Naive thymus-derived CD4-positive, alpha-beta T cell (primary cell): ENCODE data around the gene TIMM10. TPM values are rescaled to one million over a fixed set of nuclear protein-coding genes. Genes with fewer than 3 reads are reported as not detected.

Source experiments
- ATAC-seq: fragments of 150-1000 bp; cut with Tn5 transposase; 2 replicates; pipeline ENCODE4 v1.10.0; 2021; ENCODE audit warnings: mild to moderate bottlenecking, moderate library complexity
- CTCF ChIA-PET: fragments of 350-600 bp; sonication (Branson Sonifier 250); formaldehyde crosslinking; loops from one replicate; lab custom pipeline; 2021; ENCODE audit warnings: antibody characterized with exemption; lab: Charles Lee
- POLR2A ChIA-PET: fragments of 350-600 bp; sonication (Branson Sonifier 250); formaldehyde crosslinking; loops from one replicate; lab custom pipeline; 2021; ENCODE audit warnings: antibody characterized with exemption, inconsistent platforms; lab: Charles Lee
- DNase-seq, 9 donors: peaks; one replicate each; pipeline versions ENCODE4 v3.0.0 to v3.0.0-alpha.2; 2020 to 2022; ENCODE audit warnings: mixed read lengths in 1 of 9
- H3K27ac ChIP-seq: one replicate; pipeline ENCODE4 v1.7.0; 2013; ENCODE audit warnings: mild to moderate bottlenecking, low read depth, low read length, moderate library complexity
- H3K27me3 ChIP-seq, 2 donors: one replicate each; pipeline ENCODE4 v1.7.0; 2013; ENCODE audit warnings: low read length in 2 of 2, mild to moderate bottlenecking in 2 of 2, moderate library complexity in 2 of 2; ENCODE audit not compliant: control insufficient read depth in 2 of 2, insufficient read depth in 2 of 2
- H3K36me3 ChIP-seq, 3 experiments: 1 replicate in 2 of 3; 2 replicates in 1 of 3; pipeline ENCODE4 v1.7.0; 2013; ENCODE audit warnings: low read length in 3 of 3, mild to moderate bottlenecking in 3 of 3, moderate library complexity in 1 of 3; ENCODE audit not compliant: insufficient read depth in 3 of 3, control insufficient read depth in 2 of 3
- H3K4me1 ChIP-seq, 2 donors: one replicate each; pipeline ENCODE4 v1.7.0; 2013; ENCODE audit warnings: low read length in 2 of 2, mild to moderate bottlenecking in 2 of 2, moderate library complexity in 1 of 2; ENCODE audit not compliant: control insufficient read depth in 2 of 2, insufficient read depth in 2 of 2
- H3K4me3 ChIP-seq: 2 replicates; pipeline ENCODE4 v1.7.0; 2013; ENCODE audit warnings: mild to moderate bottlenecking, low read length
- H3K9me3 ChIP-seq, 3 experiments: 1 replicate in 2 of 3; 2 replicates in 1 of 3; pipeline ENCODE4 v1.7.0; 2013; ENCODE audit warnings: low read length in 3 of 3; ENCODE audit not compliant: control insufficient read depth in 2 of 3
- H3K27ac Mint-ChIP-seq, 9 donors: one replicate each; pipeline ENCODE4 v1.8.0; 2020 to 2022; ENCODE audit warnings: mixed read lengths in 9 of 9, mild to moderate bottlenecking in 8 of 9, moderate library complexity in 5 of 9, inconsistent platforms in 2 of 9
- H3K27me3 Mint-ChIP-seq, 5 donors: one replicate each; pipeline ENCODE4 v1.8.0; 2021 to 2022; ENCODE audit warnings: mixed read lengths in 5 of 5, mild to moderate bottlenecking in 1 of 5
- H3K36me3 Mint-ChIP-seq, 5 donors: one replicate each; pipeline ENCODE4 v1.8.0; 2020 to 2022; ENCODE audit warnings: mixed read lengths in 5 of 5, mild to moderate bottlenecking in 3 of 5, inconsistent platforms in 1 of 5
- H3K4me1 Mint-ChIP-seq, 7 donors: one replicate each; pipeline ENCODE4 v1.8.0; 2020 to 2022; ENCODE audit warnings: mixed read lengths in 7 of 7, mild to moderate bottlenecking in 3 of 7, inconsistent platforms in 1 of 7
- H3K4me3 Mint-ChIP-seq, 10 donors: one replicate each; pipeline ENCODE4 v1.8.0; 2020 to 2022; ENCODE audit warnings: mild to moderate bottlenecking in 10 of 10, mixed read lengths in 10 of 10, moderate library complexity in 6 of 10, inconsistent platforms in 2 of 10
- H3K9me3 Mint-ChIP-seq, 11 donors: one replicate each; pipeline ENCODE4 v1.8.0; 2020 to 2022; ENCODE audit warnings: mixed read lengths in 11 of 11, mild to moderate bottlenecking in 4 of 11, inconsistent platforms in 1 of 11, moderate library complexity in 1 of 11
- intact Hi-C, 2 donors: fragments of 100-400 bp; cut with micrococcal nuclease; formaldehyde crosslinking; loops; one replicate each; pipeline ENCODE4 v1.15.1; 2023
- polyA plus RNA-seq, 2 donors: library from polyadenylated mRNA; unstranded; fragments of 300-500 nt; fragmentation: Illumina TruSeq; gene quantifications; one replicate each; pipeline ENCODE4 v1.2.3, GENCODE V29; 2021
- total RNA-seq, 6 experiments: library from RNA in 5 of 6; stranded (reverse) in 5 of 6; gene quantifications; 1 replicate in 5 of 6; 2 replicates in 1 of 6; pipeline ENCODE4 v1.2.3 and lab custom pipeline; 2021 to 2026

Gene TIMM10, protein sequence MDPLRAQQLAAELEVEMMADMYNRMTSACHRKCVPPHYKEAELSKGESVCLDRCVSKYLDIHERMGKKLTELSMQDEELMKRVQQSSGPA
- total RNA-seq = 10 to 100 TPM; 23.7 to 52.8 (median 34.7) TPM
- polyA plus RNA-seq = 10 to 100 TPM; 76.5 to 79.4 TPM
- total RNA-seq (lab: John Stamatoyannopoulos, UW) = 6.9 reads per million, percentile 29 among the genes with 10 or more reads in this experiment

- Histone ChIP-seq H3K27me3 (no peaks in the 10 kb centered on the region), H3K4me3 (peak within 1 kb of the TSS; percentile 73), H3K27ac (peak within 1 kb of the TSS; percentile 91), H3K9me3 (no peaks in the 10 kb centered on the region), H3K4me1 (peaks cover 15 to 17% of the 10 kb centered on the region in 2 donors), H3K36me3 (peaks cover 0 to 9% (median 0%) of the 10 kb centered on the region in 3 experiments)
- DNase-seq (peak; percentile 71 to 98 (median 95)), ATAC-seq (peak; percentile 95)
- Mint-ChIP-seq H3K9me3 (no peaks in the 10 kb centered on the region), H3K36me3 (peaks cover 0 to 9% (median 0%) of the 10 kb centered on the region in 5 donors), H3K27ac (peak within 1 kb of the TSS; percentile 87 to 98 (median 95)), H3K4me3 (peak within 1 kb of the TSS; percentile 86 to 95 (median 91)), H3K27me3 (no peaks in the 10 kb centered on the region), H3K4me1 (peaks cover 6 to 43% (median 33%) of the 10 kb centered on the region in 7 donors)
- intact Hi-C loops = loop anchor here (1.0 to 5.0 kb wide), 17 partner anchors 17 to 1611 kb away; partner anchors contain the start of genes CLP1 (in 2 of the 2), MED19 (in 2 of the 2), SELENOH (in 2 of the 2) and SSRP1 (in 2 of the 2)
- CTCF ChIA-PET = interaction anchor here (0.6 to 9.1 kb wide), 5 partner anchors 37 to 132 kb away, joined by 3 to 286 read pairs (median 5); partner anchors contain the start of genes RTN4RL2 and UBE2L6
- POLR2A ChIA-PET = interaction anchor here (0.8 to 2.5 kb wide), 7 partner anchors 37 to 206 kb away, joined by 3 to 13 read pairs (median 3); partner anchors contain the start of genes TNKS1BP1 and UBE2L6
Measured at GRCh38 chr11:57530596-57531507, at the start of gene TIMM10. Gene TIMM10, minus strand, starts transcription at chr11:57530754. Its CDS starts 565 bp downstream, at chr11:57530189.

DNA sequence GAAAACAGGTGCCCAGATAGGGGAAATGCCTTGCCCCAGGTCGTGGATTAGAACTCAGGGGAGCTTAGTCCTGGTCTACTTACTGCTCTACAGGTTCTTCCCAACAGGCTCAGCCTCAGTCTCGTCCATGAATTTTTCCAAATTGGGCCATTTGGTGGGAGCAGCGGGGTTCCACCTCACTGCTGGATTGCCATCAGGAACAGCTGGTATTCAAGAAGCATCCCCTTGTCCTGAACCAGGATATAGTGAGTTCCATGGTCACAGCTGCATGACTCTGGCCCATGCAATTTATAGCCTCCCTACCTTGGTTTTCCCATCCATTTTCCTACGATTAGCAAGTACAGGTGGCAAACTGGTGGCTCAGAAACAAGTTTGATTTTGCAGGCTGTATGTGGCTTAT is 43.5 kb upstream of the TIMM10 start:
- H3K9me3 Mint-ChIP-seq = no peaks in the 10 kb centered on the region
- no peaks in the 10 kb centered on the region for H3K36me3 Mint-ChIP-seq
- Histone ChIP-seq H3K27me3 (no peaks in the 10 kb centered on the region), H3K27ac (no peak overlapping the region), H3K4me3 (no peak overlapping the region), H3K9me3 (no peaks in the 10 kb centered on the region), H3K36me3 (no peaks in the 10 kb centered on the region), H3K4me1 (peaks cover 0 to 7% of the 10 kb centered on the region in 2 donors)
- peaks cover 4 to 21% (median 14%) of the 10 kb centered on the region in 7 donors for H3K4me1 Mint-ChIP-seq
- peak overlapping the region in 1 of 9 donors; percentile 28 for H3K27ac Mint-ChIP-seq
- POLR2A ChIA-PET = no interaction called here
- ATAC-seq (no peak), DNase-seq (no peak)
- CTCF ChIA-PET = no interaction called here
- intact Hi-C loops = no loop called here
- no peak overlapping the region for H3K4me3 Mint-ChIP-seq
- H3K27me3 Mint-ChIP-seq = peaks cover 0 to 24% (median 5%) of the 10 kb centered on the region in 5 donors

DNA sequence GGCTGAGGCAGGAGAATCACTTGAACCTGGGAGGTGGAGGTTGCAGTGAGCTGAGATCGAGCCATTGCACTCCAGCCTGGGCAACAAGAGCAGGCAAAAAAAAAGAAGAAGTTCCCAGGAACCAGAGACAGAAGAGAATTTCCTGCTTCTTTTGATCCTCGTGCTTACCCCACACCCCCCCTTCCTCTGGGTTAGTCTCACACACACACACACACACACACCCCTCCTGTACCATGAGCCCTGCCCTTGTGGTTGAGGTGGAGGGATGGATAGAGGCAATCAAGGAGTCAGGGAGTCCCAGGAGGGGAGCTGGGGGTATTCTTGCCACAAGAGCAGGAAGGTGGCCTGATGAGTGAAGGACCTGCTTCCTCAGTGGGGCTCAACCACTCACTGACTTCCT is 41.1 kb upstream of the TIMM10 start:
- Histone ChIP-seq H3K4me3 (no peak overlapping the region), H3K36me3 (peaks cover 0 to 10% (median 0%) of the 10 kb centered on the region in 3 experiments), H3K4me1 (peaks cover 0 to 13% of the 10 kb centered on the region in 2 donors), H3K27ac (no peak overlapping the region), H3K27me3 (no peaks in the 10 kb centered on the region), H3K9me3 (no peaks in the 10 kb centered on the region)
- ChIA-PET CTCF (interaction anchor here (0.8 to 6.3 kb wide), 5 partner anchors 69 to 227 kb away, joined by 3 to 86 read pairs (median 4); no protein-coding TSS in a partner anchor), POLR2A (no interaction called here)
- Mint-ChIP-seq H3K36me3 (peaks cover 0 to 3% (median 0%) of the 10 kb centered on the region in 5 donors), H3K27ac (peak overlapping the region in 2 of 9 donors; percentile 26 to 59), H3K4me1 (peaks cover 5 to 30% (median 20%) of the 10 kb centered on the region in 7 donors), H3K4me3 (no peak overlapping the region), H3K27me3 (peaks cover 0 to 14% (median 5%) of the 10 kb centered on the region in 5 donors), H3K9me3 (no peaks in the 10 kb centered on the region)
- peak in 1 of 9 donors; percentile 15 for DNase-seq
- ATAC-seq = no peak
- intact Hi-C loops = no loop called here

GRCh38 chr11:57568330-57568766 is 37.8 kb upstream of the TIMM10 start:
- H3K4me3 ChIP-seq = peak overlapping the region; percentile 99
- peaks cover 4 to 17% (median 5%) of the 10 kb centered on the region in 5 donors for H3K36me3 Mint-ChIP-seq
- DNase-seq = peak; percentile 77 to 93 (median 88)
- H3K4me1 Mint-ChIP-seq = peaks cover 30 to 60% (median 46%) of the 10 kb centered on the region in 7 donors
- no peaks in the 10 kb centered on the region for H3K27me3 ChIP-seq
- peak; percentile 8 for ATAC-seq
- H3K27ac ChIP-seq = peak overlapping the region; percentile 97
- H3K36me3 ChIP-seq = peaks cover 0 to 10% (median 0%) of the 10 kb centered on the region in 3 experiments
- H3K9me3 Mint-ChIP-seq = no peaks in the 10 kb centered on the region
- CTCF ChIA-PET = interaction anchor here (0.7 to 6.3 kb wide), 21 partner anchors 10 to 957 kb away, joined by 3 to 86 read pairs (median 4); no protein-coding TSS in a partner anchor
- peak overlapping the region; percentile 90 to 99 (median 98) for H3K27ac Mint-ChIP-seq
- H3K4me1 ChIP-seq = peaks cover 9 to 17% of the 10 kb centered on the region in 2 donors
- H3K27me3 Mint-ChIP-seq = peaks cover 0 to under 1% (median 0%) of the 10 kb centered on the region in 5 donors
- peak overlapping the region; percentile 92 to 100 (median 99) for H3K4me3 Mint-ChIP-seq
- POLR2A ChIA-PET = interaction anchor here (0.7 to 1.9 kb wide), 11 partner anchors 14 to 233 kb away, joined by 3 to 13 read pairs (median 4); partner anchors contain the start of genes SELENOH, SLC43A1 and TIMM10
- intact Hi-C loops = loop anchor here (1.0 to 10.0 kb wide), 15 partner anchors 37 to 1576 kb away; partner anchors contain the start of genes CLP1 (in 1 of the 2), FAM111A (in 1 of the 2), MED19 (in 1 of the 2) and SELENOH (in 1 of the 2)
- no peaks in the 10 kb centered on the region for H3K9me3 ChIP-seq

- ChIA-PET CTCF (interaction anchor here (0.6 to 6.3 kb wide), 18 partner anchors 9 to 958 kb away, joined by 3 to 86 read pairs (median 6); no protein-coding TSS in a partner anchor), POLR2A (interaction anchor here (0.7 to 1.9 kb wide), 15 partner anchors 13 to 233 kb away, joined by 3 to 13 read pairs (median 4); partner anchors contain the start of genes MED19, SELENOH, SLC43A1 and TIMM10)
- Mint-ChIP-seq H3K36me3 (peaks cover 4 to 18% (median 5%) of the 10 kb centered on the region in 5 donors), H3K27me3 (no peaks in the 10 kb centered on the region), H3K9me3 (no peaks in the 10 kb centered on the region), H3K4me3 (peak within 1 kb of the TSS; percentile 92 to 100 (median 99)), H3K27ac (peak within 1 kb of the TSS; percentile 95 to 100 (median 98)), H3K4me1 (peaks cover 37 to 65% (median 50%) of the 10 kb centered on the region in 7 donors)
- Histone ChIP-seq H3K4me3 (peak within 1 kb of the TSS; percentile 99), H3K9me3 (no peaks in the 10 kb centered on the region), H3K36me3 (peaks cover 0 to 12% (median 0%) of the 10 kb centered on the region in 3 experiments), H3K27ac (peak within 1 kb of the TSS; percentile 97), H3K27me3 (no peaks in the 10 kb centered on the region), H3K4me1 (peaks cover 9 to 17% of the 10 kb centered on the region in 2 donors)
- intact Hi-C loops = loop anchor here (1.0 to 10.0 kb wide), 18 partner anchors 36 to 1577 kb away; partner anchors contain the start of genes CLP1 (in 2 of the 2), FAM111A (in 1 of the 2), MED19 (in 1 of the 2) and SELENOH (in 1 of the 2)
- peak; percentile 90 for ATAC-seq
- peak; percentile 51 to 74 (median 67) for DNase-seq
Measured at GRCh38 chr11:57567515-57568329, 37.2 kb upstream of the TIMM10 start, which contains the start of gene UBE2L6. Gene UBE2L6, minus strand, starts transcription at chr11:57567672. Its CDS starts 61 bp downstream, at chr11:57567611.
